Measurements from ENCODE around the gene MVD. TPM values are rescaled to one million over a fixed set of nuclear protein-coding genes. Genes with fewer than 3 reads are reported as not detected.

Gene MVD
- total and polyA plus RNA-seq, 10 of the 15 experiments (the other 5 are each of a cell fraction or from before 2014, with no cell fraction given) = 5.0 to 147 (median 65.0) TPM

DNA sequence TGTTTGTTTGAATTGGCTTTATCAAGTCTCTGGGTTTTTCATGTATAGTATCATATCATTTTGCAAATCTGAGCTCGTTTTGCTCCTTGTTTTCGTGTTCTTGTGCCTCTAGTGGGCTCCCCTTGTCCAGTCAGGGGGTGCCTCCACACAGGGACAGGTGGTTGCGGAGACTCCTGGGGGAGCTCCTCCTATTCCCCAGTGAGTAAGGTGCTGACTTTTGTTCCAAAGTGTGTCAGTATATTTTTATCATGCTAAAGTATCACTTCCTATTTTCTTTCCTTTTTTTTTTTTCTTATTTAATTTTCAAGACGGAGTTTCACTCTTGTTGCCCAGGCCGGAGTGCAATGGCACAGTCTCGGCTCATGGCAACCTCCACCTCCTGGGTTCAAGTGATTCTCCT is 54.8 kb downstream of the MVD start:
- H4K20me1 ChIP-seq (ENCODE audit: control insufficient read depth, insufficient read depth) = no peaks in the 10 kb centered on the region
- SMC1A ChIA-PET (ENCODE audit: uncharacterized antibody, unreplicated experiment) = interaction anchor here (0.6 to 1.0 kb wide), 2 partner anchors 17 to 56 kb away, joined by 3 read pairs; no protein-coding TSS in a partner anchor
- no peaks in the 10 kb centered on the region for H3K9me3 ChIP-seq (replicated peaks; ENCODE audit: control insufficient read depth, insufficient read depth, low read length)
- H3K79me2 ChIP-seq (ENCODE audit: control insufficient read depth, insufficient read depth, low read length) = no peaks in the 10 kb centered on the region
- DNase-seq (ENCODE audit: low read depth, low spot score) (no peak), FAIRE-seq (no peak), ATAC-seq (0 out of 3 replicates have a peak, but pooled peaks have one; percentile 30)
- H3K9ac ChIP-seq (ENCODE audit: control insufficient read depth, insufficient read depth, low read length) = no peak overlapping the region; the same call in 1 of the 2 replicates
- no peak overlapping the region for H3K27ac ChIP-seq (ENCODE audit: control insufficient read depth, insufficient read depth)
- CTCF ChIA-PET = interaction anchor here (1.0 to 1.8 kb wide), 2 partner anchors 12 to 15 kb away, joined by 4 to 5 read pairs; no protein-coding TSS in a partner anchor
- H3K4me2 ChIP-seq (ENCODE audit: control insufficient read depth, insufficient read depth) = no peak overlapping the region
- POLR2A ChIA-PET = no interaction called here
- H3K36me3 ChIP-seq (ENCODE audit: control insufficient read depth in 2 of 2, insufficient read depth in 2 of 2, low read length in 1 of 2) = peaks cover 18 to 39% of the 10 kb centered on the region in 2 experiments
- intact Hi-C loops (cut with micrococcal nuclease; ENCODE audit: unreplicated experiment) = no loop called here
- 74% methylated on average over 4 of the region's 6 CpGs for WGBS (ENCODE audit: insufficient coverage, insufficient replicate concordance, low lambda C conversion rate, missing lambda C conversion rate)
- H3K4me3 ChIP-seq = no peak overlapping the region
- in situ Hi-C loops (cut with MboI) = no loop called here
- TF ChIP-seq SPI1 (IDR thresholded peaks at IDR 0.05; ENCODE audit: borderline replicate concordance, insufficient read depth, low read depth, low read length) (peak; percentile 54; the same call in 1 of the 2 replicates), NR2C1 (IDR thresholded peaks at IDR 0.05) (no peak), IKZF2 (IDR thresholded peaks at IDR 0.05) (peak; percentile 36 to 42; a peak in 2 of 4 replicates), BRCA1 (IDR thresholded peaks at IDR 0.05; ENCODE audit: low read depth, low read length) (no peak), EED (IDR thresholded peaks at IDR 0.05; ENCODE audit: low read depth) (0 out of 2 replicates have a peak, but pooled peaks have one; percentile 45), ZNF384 (IDR thresholded peaks at IDR 0.05; ENCODE audit: borderline replicate concordance, low read depth, low read length) (peak; percentile 25; the same call in 1 of the 2 replicates), MYC (IDR thresholded peaks at IDR 0.05; ENCODE audit: insufficient read depth, insufficient read length, insufficient replicate concordance, low read length, severe bottlenecking) (no peak), MEF2B (IDR thresholded peaks at IDR 0.05; ENCODE audit: partially characterized antibody, poor library complexity, severe bottlenecking) (peak; percentile 70)
- TF ChIP-seq, protein P1, sequence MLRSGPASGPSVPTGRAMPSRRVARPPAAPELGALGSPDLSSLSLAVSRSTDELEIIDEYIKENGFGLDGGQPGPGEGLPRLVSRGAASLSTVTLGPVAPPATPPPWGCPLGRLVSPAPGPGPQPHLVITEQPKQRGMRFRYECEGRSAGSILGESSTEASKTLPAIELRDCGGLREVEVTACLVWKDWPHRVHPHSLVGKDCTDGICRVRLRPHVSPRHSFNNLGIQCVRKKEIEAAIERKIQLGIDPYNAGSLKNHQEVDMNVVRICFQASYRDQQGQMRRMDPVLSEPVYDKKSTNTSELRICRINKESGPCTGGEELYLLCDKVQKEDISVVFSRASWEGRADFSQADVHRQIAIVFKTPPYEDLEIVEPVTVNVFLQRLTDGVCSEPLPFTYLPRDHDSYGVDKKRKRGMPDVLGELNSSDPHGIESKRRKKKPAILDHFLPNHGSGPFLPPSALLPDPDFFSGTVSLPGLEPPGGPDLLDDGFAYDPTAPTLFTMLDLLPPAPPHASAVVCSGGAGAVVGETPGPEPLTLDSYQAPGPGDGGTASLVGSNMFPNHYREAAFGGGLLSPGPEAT (IDR thresholded peaks at IDR 0.05; ENCODE audit: low read depth) = peak; percentile 41; the same call in 1 of the 2 replicates
- TF ChIP-seq, protein P2, sequence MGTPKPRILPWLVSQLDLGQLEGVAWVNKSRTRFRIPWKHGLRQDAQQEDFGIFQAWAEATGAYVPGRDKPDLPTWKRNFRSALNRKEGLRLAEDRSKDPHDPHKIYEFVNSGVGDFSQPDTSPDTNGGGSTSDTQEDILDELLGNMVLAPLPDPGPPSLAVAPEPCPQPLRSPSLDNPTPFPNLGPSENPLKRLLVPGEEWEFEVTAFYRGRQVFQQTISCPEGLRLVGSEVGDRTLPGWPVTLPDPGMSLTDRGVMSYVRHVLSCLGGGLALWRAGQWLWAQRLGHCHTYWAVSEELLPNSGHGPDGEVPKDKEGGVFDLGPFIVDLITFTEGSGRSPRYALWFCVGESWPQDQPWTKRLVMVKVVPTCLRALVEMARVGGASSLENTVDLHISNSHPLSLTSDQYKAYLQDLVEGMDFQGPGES (IDR thresholded peaks at IDR 0.05) = no peak
- H3K27me3 ChIP-seq (replicated peaks in 1 of 2; ENCODE audit: control insufficient read depth in 2 of 2, insufficient read depth in 2 of 2, low read length in 1 of 2) = no peaks in the 10 kb centered on the region
- no peak overlapping the region for H2AFZ ChIP-seq (ENCODE audit: control insufficient read depth, low read depth, low read length)
- RAD21 ChIA-PET (ENCODE audit: unreplicated experiment) = no interaction called here
- H3K4me1 ChIP-seq (ENCODE audit: control insufficient read depth, insufficient read depth, low read length) = peaks cover 7% of the 10 kb centered on the region
- no TSS peak for BruUV-seq (replicated peaks)

All from GM12878 (cell line).